HepG2 (cell line): ENCODE results near the gene MPIG6B. TPM values are rescaled to one million over a fixed set of nuclear protein-coding genes. Genes with fewer than 3 reads are reported as not detected.

ENCODE experiments used
- ARNT ChIP-seq: fragments of 450-650 bp; IDR thresholded peaks from 2 replicates; pipeline ENCODE4 v1.6.1; 2017
- CBFB ChIP-seq: sonication (generic); formaldehyde crosslinking; IDR thresholded peaks from 2 replicates; pipeline ENCODE4 v1.4.0; 2020; ENCODE audit warnings: missing genetic modification reagents
- KLF6 ChIP-seq: IDR thresholded peaks from 2 replicates; pipeline ENCODE4 v1.8.0; 2016; ENCODE audit warnings: missing biosample characterization, missing genetic modification reagents
- LRRFIP1 ChIP-seq: sonication (generic); formaldehyde crosslinking; conservative IDR thresholded peaks from 2 replicates; pipeline ENCODE4 v1.4.0; 2020; ENCODE audit warnings: missing genetic modification reagents
- NCOA2 ChIP-seq: sonication (generic); formaldehyde crosslinking; IDR thresholded peaks from 2 replicates; pipeline ENCODE4 v1.8.0; 2022; ENCODE audit warnings: inconsistent platforms
- PITX1 ChIP-seq: sonication (generic); formaldehyde crosslinking; IDR thresholded peaks from 2 replicates; pipeline ENCODE4 v1.5.1; 2020; ENCODE audit warnings: mild to moderate bottlenecking, missing genetic modification reagents
- POLR2AphosphoS2 ChIP-seq: IDR thresholded peaks from 2 replicates; pipeline ENCODE4 v1.6.1; 2011; ENCODE audit warnings: low read depth, low read length, improper control_type of control experiment
- RXRA ChIP-seq: sonication (generic); formaldehyde crosslinking; IDR thresholded peaks from 2 replicates; pipeline ENCODE4 v1.5.1; 2020; ENCODE audit warnings: missing genetic modification reagents
- SATB2 ChIP-seq: sonication (generic); formaldehyde crosslinking; IDR thresholded peaks from 2 replicates; pipeline ENCODE4 v1.5.0; 2020; ENCODE audit warnings: missing genetic modification reagents
- SYNCRIP ChIP-seq: fragments of 200-400 bp; formaldehyde crosslinking; IDR thresholded peaks from 2 replicates; pipeline ENCODE4 v1.6.1; 2018; ENCODE audit warnings: mild to moderate bottlenecking, low read depth, low read length; ENCODE audit not compliant: insufficient read depth
- TBX2 ChIP-seq: sonication (generic); formaldehyde crosslinking; IDR thresholded peaks from 2 replicates; pipeline ENCODE4 v1.5.0; 2020; ENCODE audit warnings: missing genetic modification reagents, mild to moderate bottlenecking, borderline replicate concordance
- TIGD3 ChIP-seq: sonication (generic); formaldehyde crosslinking; IDR thresholded peaks from 2 replicates; pipeline ENCODE4 v1.5.1; 2020; ENCODE audit warnings: mild to moderate bottlenecking, missing genetic modification reagents, borderline replicate concordance
- ZNF17 ChIP-seq: sonication (generic); formaldehyde crosslinking; IDR thresholded peaks from 2 replicates; pipeline ENCODE4 v1.5.0; 2020; ENCODE audit warnings: mild to moderate bottlenecking, missing genetic modification reagents
- ZNF253 ChIP-seq: sonication (generic); formaldehyde crosslinking; IDR thresholded peaks from 2 replicates; pipeline ENCODE4 v1.8.0; 2022; ENCODE audit warnings: mild to moderate bottlenecking, missing genetic modification reagents, borderline replicate concordance
- ZNF317 ChIP-seq: sonication (generic); formaldehyde crosslinking; IDR thresholded peaks from 2 replicates; pipeline ENCODE4 v1.5.0; 2020; ENCODE audit warnings: mild to moderate bottlenecking, missing genetic modification reagents
- ZNF329 ChIP-seq: sonication (generic); formaldehyde crosslinking; IDR thresholded peaks from 2 replicates; pipeline ENCODE4 v1.9.0; 2021; ENCODE audit warnings: low read depth, mild to moderate bottlenecking, missing genetic modification reagents
- ZNF7 ChIP-seq: IDR thresholded peaks from 2 replicates; pipeline ENCODE4 v1.6.1; 2016; ENCODE audit warnings: missing biosample characterization, missing genetic modification reagents
- ZNF768 ChIP-seq: sonication (generic); formaldehyde crosslinking; IDR thresholded peaks from 2 replicates; pipeline ENCODE4 v1.4.0; 2020; ENCODE audit warnings: missing genetic modification reagents
- ZNF775 ChIP-seq: sonication (generic); formaldehyde crosslinking; IDR thresholded peaks from 2 replicates; pipeline ENCODE4 v1.4.0; 2020; ENCODE audit warnings: missing genetic modification reagents, mild to moderate bottlenecking, moderate library complexity, borderline replicate concordance
- ZNF878 ChIP-seq: sonication (generic); formaldehyde crosslinking; IDR thresholded peaks from 2 replicates; pipeline ENCODE4 v1.8.1; 2023; ENCODE audit warnings: mild to moderate bottlenecking, missing genetic modification reagents, moderate library complexity
- polyA plus RNA-seq, 8 experiments: library from polyadenylated mRNA; depleted of rRNA in 3 of 8; stranded (reverse) in 7 of 8; unstranded in 1 of 8; fragments of >200 nt; fragmentation: Illumina TruSeq in 4 of 8; extraction: Trizol in 4 of 8; gene quantifications; 2 replicates each; pipeline versions ENCODE4 v1.2.1 to v1.2.3, GENCODE V29; 2011 to 2016; ENCODE audit warnings: low read depth in 4 of 8, missing spikeins in 1 of 8, mixed read lengths in 1 of 8; ENCODE audit not compliant: insufficient read depth in 1 of 8
- total RNA-seq, 5 experiments: library from RNA; depleted of rRNA; stranded (reverse); fragments of >200 nt; fragmentation: Illumina TruSeq; extraction: Trizol; gene quantifications; 2 replicates each; pipeline ENCODE4 v1.2.3, GENCODE V29; 2016; ENCODE audit warnings: low read depth in 1 of 5
- TF ChIP-seq, protein P1 (sequence below): sonication (generic); formaldehyde crosslinking; IDR thresholded peaks from 2 replicates; pipeline ENCODE4 v1.8.1; 2023; ENCODE audit warnings: missing genetic modification reagents, mild to moderate bottlenecking, borderline replicate concordance
- TF ChIP-seq, protein P2 (sequence below): sonication (generic); formaldehyde crosslinking; IDR thresholded peaks from 2 replicates; pipeline ENCODE4 v1.9.0; 2021; ENCODE audit warnings: missing genetic modification reagents, borderline replicate concordance

Gene MPIG6B
- total and polyA plus RNA-seq, 2 of the 13 experiments (the other 11 are each of a cell fraction or from before 2014, with no cell fraction given), result not detected

DNA sequence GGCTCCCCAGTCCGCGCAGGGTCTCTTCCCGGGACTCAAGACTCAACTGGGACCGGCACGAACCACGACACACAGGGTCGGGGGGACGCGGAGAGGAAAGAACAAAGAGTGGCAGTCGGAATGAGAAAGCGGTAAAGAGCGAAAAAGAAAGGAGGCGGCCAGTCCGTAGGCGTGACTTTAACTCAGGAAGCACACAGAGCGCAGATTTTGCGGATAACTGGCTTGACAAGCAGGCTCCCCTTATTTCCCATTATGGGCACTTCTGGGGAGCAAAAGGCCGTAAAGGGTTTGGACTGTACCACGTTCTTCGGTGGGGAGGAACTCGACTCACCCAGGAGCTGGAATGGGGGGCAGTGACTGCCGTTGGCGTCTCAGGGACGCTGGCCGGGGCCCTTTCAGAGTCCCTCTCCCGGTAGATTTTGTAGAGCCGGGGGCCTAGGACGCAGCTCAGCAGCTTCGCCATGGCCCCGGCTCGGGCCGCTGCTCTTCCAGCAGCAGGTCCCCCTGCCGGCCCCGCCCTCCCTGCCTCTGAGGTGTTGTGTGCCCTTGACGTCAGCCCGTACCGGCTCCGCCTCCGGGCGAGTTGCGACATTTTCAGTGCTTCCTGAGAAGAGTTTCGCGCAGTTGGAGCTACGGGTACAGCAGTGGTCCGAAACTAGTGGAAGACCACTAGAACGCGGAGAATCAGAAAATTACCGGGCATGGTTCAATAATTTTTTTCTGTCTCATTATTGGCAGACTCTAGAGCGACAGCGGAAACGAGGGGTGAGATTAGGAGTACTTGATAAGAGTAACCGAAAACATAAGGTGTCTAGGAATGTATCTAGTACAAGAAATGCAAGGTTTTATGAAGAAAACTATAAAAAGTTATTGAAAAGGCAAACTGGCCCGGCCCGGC lies 20.1 kb upstream of the MPIG6B start, which contains the start of gene ABHD16A (continued):
- TF ChIP-seq ZNF878 (CRISPR knock-in tag) (no peak), SYNCRIP (no peak), ZNF317 (CRISPR knock-in tag) (peak; percentile 84), ARNT (no peak), ZNF775 (CRISPR knock-in tag) (no peak), ZNF17 (CRISPR knock-in tag) (no peak), CBFB (CRISPR knock-in tag) (peak; percentile 55; the same call in 1 of the 2 replicates), LRRFIP1 (CRISPR knock-in tag) (no peak), KLF6 (CRISPR knock-in tag) (no peak; the same call in 1 of the 2 replicates), POLR2AphosphoS2 (no peak), ZNF329 (0 out of 2 replicates have a peak, but pooled peaks have one; percentile 68), TIGD3 (CRISPR knock-in tag) (no peak; the same call in 1 of the 2 replicates), ZNF253 (CRISPR knock-in tag) (no peak), NCOA2 (peak; percentile 68), TBX2 (CRISPR knock-in tag) (peak; percentile 98), PITX1 (CRISPR knock-in tag) (peak; percentile 54), RXRA (CRISPR knock-in tag) (peak; percentile 64), ZNF7 (CRISPR knock-in tag) (no peak), ZNF768 (CRISPR knock-in tag) (peak; percentile 61; the same call in 1 of the 2 replicates), SATB2 (CRISPR knock-in tag) (0 out of 2 replicates have a peak, but pooled peaks have one; percentile 26)
- TF ChIP-seq, protein P1, sequence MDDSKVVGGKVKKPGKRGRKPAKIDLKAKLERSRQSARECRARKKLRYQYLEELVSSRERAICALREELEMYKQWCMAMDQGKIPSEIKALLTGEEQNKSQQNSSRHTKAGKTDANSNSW (CRISPR knock-in tag), result no peak
- TF ChIP-seq, protein P2, sequence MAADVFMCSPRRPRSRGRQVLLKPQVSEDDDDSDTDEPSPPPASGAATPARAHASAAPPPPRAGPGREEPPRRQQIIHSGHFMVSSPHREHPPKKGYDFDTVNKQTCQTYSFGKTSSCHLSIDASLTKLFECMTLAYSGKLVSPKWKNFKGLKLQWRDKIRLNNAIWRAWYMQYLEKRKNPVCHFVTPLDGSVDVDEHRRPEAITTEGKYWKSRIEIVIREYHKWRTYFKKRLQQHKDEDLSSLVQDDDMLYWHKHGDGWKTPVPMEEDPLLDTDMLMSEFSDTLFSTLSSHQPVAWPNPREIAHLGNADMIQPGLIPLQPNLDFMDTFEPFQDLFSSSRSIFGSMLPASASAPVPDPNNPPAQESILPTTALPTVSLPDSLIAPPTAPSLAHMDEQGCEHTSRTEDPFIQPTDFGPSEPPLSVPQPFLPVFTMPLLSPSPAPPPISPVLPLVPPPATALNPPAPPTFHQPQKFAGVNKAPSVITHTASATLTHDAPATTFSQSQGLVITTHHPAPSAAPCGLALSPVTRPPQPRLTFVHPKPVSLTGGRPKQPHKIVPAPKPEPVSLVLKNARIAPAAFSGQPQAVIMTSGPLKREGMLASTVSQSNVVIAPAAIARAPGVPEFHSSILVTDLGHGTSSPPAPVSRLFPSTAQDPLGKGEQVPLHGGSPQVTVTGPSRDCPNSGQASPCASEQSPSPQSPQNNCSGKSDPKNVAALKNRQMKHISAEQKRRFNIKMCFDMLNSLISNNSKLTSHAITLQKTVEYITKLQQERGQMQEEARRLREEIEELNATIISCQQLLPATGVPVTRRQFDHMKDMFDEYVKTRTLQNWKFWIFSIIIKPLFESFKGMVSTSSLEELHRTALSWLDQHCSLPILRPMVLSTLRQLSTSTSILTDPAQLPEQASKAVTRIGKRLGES (CRISPR knock-in tag), result no peak
